ENCODE data around the gene CCS. TPM values are rescaled to one million over a fixed set of nuclear protein-coding genes. Genes with fewer than 3 reads are reported as not detected.

Gene CCS
- total and polyA plus RNA-seq, 2 of the 4 experiments (the other 2 are of a cell fraction), result 20.1 to 53.0 TPM

DNA sequence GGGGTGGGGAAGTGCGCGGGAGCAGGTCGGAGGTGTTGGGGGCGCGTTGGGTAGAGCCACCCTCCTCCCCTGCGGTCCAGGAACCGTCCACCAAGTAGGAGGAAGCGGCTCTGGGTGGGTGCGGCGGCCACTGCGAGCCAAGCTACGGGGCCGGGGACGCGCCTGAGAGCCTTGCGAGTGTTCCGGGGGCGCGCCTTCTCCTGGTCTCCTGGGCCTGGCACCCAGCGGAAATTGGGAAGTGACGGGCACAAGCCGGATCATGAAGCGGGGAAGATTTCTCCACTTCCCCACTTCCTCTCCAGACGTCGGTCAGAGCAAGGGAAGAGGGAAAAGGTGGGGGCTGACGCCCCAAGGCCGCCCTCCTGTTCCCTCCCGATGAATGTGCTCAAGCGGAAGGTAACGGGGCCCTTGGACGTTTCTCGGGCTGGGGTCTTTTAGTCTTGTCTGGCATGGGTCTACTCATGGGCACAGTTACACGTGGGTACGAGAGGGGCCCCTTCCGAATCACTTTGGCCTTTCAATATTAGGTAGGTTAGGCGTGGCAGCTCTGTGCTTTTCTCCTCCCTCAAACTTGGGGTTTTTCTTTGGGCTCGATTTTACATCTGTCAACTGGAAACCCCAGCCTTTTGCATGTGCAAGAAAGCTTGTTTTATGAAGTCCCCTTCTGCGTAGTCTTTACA lies 24.3 kb downstream of the CCS start (continued):
- TF ChIP-seq RCOR1 (IDR thresholded peaks at IDR 0.05; ENCODE audit: insufficient replicate concordance, low read length) (no peak), MXI1 (IDR thresholded peaks at IDR 0.05; ENCODE audit: borderline replicate concordance, low read depth, low read length) (no peak)

DNA sequence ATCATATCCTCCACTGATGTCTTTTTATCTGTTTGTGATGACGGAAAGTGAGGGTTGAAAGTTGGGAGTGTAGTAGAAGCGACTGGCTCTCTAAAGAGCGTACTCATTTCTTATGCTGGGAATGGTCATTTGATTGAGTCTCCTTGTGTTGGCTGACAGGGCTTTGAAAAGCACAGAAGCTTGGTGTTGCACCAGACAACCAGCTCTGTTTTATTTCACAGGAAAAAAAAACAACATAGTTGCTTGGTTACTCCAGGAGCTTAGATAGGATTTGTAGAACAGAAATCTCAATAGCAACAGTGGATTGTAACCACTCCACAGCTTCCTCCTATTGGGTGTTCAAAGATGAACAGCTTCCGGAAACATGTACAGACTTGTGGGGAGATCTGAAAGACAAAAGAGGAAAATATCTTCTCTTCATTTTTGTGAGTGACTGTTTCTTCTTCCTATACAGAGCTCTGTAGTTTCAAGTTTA lies 26.1 kb downstream of the CCS start:
- Histone ChIP-seq H3K9me1 (ENCODE audit: insufficient read depth, low read length) (peaks cover 21% of the 10 kb centered on the region), H2BK5ac (ENCODE audit: low read depth, low read length, poor library complexity, severe bottlenecking) (peak overlapping the region; percentile 21), H3K56ac (ENCODE audit: extremely low read depth, insufficient read depth, low read length) (no peak overlapping the region), H3K23ac (ENCODE audit: low read depth, low read length) (peak overlapping the region; percentile 73; the same call in 1 of the 2 replicates), H3K27me3 (ENCODE audit: control insufficient read depth, insufficient read depth, low read length) (no peaks in the 10 kb centered on the region), H3K4ac (ENCODE audit: low read depth, low read length) (no peak overlapping the region), H3K9me3 (ENCODE audit: control insufficient read depth, insufficient read depth, low read length) (no peaks in the 10 kb centered on the region), H2AK5ac (ENCODE audit: low read depth, low read length) (no peak overlapping the region), H4K5ac (ENCODE audit: low read depth, low read length) (no peak overlapping the region), H4K8ac (ENCODE audit: low read depth in 2 of 2, low read length in 2 of 2) (no peak overlapping the region), H2AFZ (replicated peaks; ENCODE audit: low read length, poor library complexity) (no peak overlapping the region), H3K4me2 (ENCODE audit: low read depth, low read length) (peak overlapping the region; percentile 97), H4K91ac (ENCODE audit: insufficient read depth, low read depth, low read length) (no peak overlapping the region), H2BK120ac (ENCODE audit: low read depth, low read length) (no peak overlapping the region), H2BK15ac (ENCODE audit: low read depth, low read length) (no peak overlapping the region), H2BK20ac (ENCODE audit: low read depth, low read length) (no peak overlapping the region), H3K9ac (ENCODE audit: low read depth, low read length) (no peak overlapping the region; the same call in 1 of the 2 replicates), H3K4me3 (ENCODE audit: insufficient read depth, low read depth, low read length) (peak overlapping the region; percentile 65; the same call in 1 of the 2 replicates), H3K27ac (ENCODE audit: insufficient read depth, low read length) (0 out of 2 replicates have a peak overlapping the region, but pooled peaks have one; percentile 13), H4K20me1 (ENCODE audit: insufficient read depth, low read length) (peaks cover 77% of the 10 kb centered on the region), H3K79me1 (ENCODE audit: low read depth in 1 of 2, low read length in 2 of 2) (peaks cover 12 to 67% of the 10 kb centered on the region in 2 experiments; a peak in 3 of 4 replicates), H3K14ac (replicated peaks; ENCODE audit: low read depth, low read length) (peak overlapping the region; percentile 61), H3K18ac (ENCODE audit: low read depth, low read length) (no peak overlapping the region), H3K4me1 (ENCODE audit: control insufficient read depth, insufficient read depth, low read length) (peaks cover 3% of the 10 kb centered on the region; the same call in 1 of the 2 replicates), H2AK9ac (replicated peaks; ENCODE audit: low read depth, low read length, poor library complexity) (peak overlapping the region; percentile 16), H3K36me3 (ENCODE audit: control insufficient read depth, insufficient read depth, low read length) (peaks cover 18% of the 10 kb centered on the region)
- ChIA-PET CTCF (interaction anchor here (1.0 to 1.1 kb wide), 2 partner anchors 19 to 40 kb away, joined by 3 to 5 read pairs; no protein-coding TSS in a partner anchor), POLR2A (ENCODE audit: unreplicated experiment) (interaction anchor here (0.6 to 1.7 kb wide), 2 partner anchors 19 to 290 kb away, joined by 7 to 11 read pairs; partner anchors contain the start of gene RBM4)
- BruUV-seq (replicated peaks), result no TSS peak
- in situ Hi-C loops (cut with MboI; ENCODE audit: low sequenced_read_pairs), result no loop called here
- ATAC-seq (ENCODE audit: low read depth) (no peak), DNase-seq (peak; percentile 57)
- dilution Hi-C loops (cut with HindIII; ENCODE audit: low sequenced_read_pairs, unreplicated experiment), result no loop called here
- TF ChIP-seq POLR2A (IDR thresholded peaks at IDR 0.05; ENCODE audit: low read depth, low read length), result 0 out of 2 replicates have a peak, but pooled peaks have one; percentile 21
- no peak for TF ChIP-seq MAZ (IDR thresholded peaks at IDR 0.05; ENCODE audit: borderline replicate concordance, low read depth, low read length)
- intact Hi-C loops (cut with micrococcal nuclease), result loop anchor here (2.0 kb wide), 1 partner anchor 140 kb away; no protein-coding TSS in a partner anchor
- no CpG with 5 or more reads among the region's 4 CpGs for WGBS, 2 experiments (ENCODE audit: extremely low coverage in 2 of 2, insufficient read length in 1 of 2)

Measured in IMR-90 (cell line).